WI38 (cell line): Measurements from ENCODE around the gene ESYT2.

Experiments
- H3K4me3 ChIP-seq: 2 replicates; pipeline ENCODE4 v1.5.1; 2011; ENCODE audit warnings: low read depth, mild to moderate bottlenecking, control low read depth, low read length
- CTCF ChIP-seq: IDR thresholded peaks from 2 replicates; pipeline ENCODE4 v1.5.1; 2012; ENCODE audit warnings: low read depth, mild to moderate bottlenecking, control low read depth, low read length

ESYT2 gene

GRCh38 chr7:158774952-158775351 lies 54.4 kb downstream of the ESYT2 start:
- TF ChIP-seq CTCF: no peak
- H3K4me3 ChIP-seq: no peak overlapping the region

DNA sequence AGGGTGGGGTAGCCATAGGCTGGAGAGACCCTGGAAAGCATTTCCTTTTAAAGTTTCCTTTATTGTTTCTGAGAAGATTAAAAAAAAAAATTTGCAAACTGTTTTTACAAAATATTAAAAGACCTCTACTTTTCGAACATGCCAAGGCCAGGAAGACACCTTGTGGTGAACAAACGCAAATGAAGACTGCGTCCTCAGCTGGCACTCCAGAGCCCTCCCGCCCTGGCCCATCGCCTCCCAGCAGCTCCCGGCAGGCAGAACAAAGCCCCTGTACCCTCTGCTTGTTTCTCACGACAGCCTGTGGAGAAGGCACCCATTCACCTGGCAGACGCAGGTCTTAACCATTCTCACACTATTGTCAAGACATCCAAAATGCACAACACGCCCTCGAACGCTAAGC lies 56.4 kb downstream of the ESYT2 start:
- TF ChIP-seq CTCF: no peak

DNA sequence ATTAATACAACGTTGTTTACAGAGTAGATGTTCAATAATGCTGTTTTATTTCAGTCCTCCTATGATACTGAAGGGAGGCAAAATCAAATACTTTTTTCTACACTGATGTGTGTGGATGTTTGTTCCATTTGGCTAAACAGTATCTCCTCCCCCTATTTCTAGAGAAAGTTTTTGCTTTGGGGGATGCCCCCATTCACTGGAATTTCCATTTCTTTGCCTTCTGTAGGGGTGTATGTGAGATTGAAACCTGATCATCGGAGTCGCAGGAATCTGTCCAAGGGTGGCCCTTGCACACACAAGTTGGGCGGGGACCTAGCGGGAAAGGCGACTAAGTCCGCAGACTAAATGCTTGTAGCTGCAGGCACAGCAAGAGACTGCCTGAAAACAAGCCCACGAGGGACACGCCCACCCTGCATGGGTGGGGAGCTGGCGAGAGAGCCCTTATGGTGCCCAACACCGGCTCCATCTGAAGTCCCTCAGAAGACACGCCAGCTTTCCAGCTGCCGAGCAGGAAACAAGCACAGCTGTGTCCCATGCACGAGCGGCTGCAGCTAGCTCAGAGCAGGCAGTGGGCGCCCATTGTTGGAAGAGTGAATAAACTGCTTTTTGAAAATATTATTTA lies 58.0 kb downstream of the ESYT2 start:
- no peak overlapping the region for H3K4me3 ChIP-seq
- TF ChIP-seq CTCF: no peak

More for the DNA sequence above, 56.4 kb downstream of the ESYT2 start:
- no peak overlapping the region for H3K4me3 ChIP-seq

DNA sequence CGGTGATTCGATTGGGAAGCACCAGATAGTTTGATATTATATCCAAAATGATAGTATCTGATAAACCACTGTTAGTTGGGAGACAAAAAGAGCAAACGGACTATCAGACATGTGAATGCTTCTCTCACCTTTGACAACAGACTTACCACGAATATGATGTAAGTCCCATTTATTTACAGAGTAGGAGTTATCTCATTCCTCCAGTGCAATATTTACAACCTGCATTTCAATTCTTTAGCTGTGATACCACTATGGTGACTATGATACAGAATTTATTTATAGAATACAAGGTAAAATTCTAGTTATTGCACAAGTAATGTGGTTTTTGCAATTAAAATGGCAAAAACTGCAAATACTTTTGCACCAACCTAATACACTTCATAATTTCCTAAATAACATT lies 61.6 kb downstream of the ESYT2 start:
- H3K4me3 ChIP-seq: no peak overlapping the region
- no peak for TF ChIP-seq CTCF

- H3K4me3 ChIP-seq: no peak overlapping the region
- no peak for TF ChIP-seq CTCF
Observed at GRCh38 chr7:158766570-158767281, 62.6 kb downstream of the ESYT2 start.

DNA sequence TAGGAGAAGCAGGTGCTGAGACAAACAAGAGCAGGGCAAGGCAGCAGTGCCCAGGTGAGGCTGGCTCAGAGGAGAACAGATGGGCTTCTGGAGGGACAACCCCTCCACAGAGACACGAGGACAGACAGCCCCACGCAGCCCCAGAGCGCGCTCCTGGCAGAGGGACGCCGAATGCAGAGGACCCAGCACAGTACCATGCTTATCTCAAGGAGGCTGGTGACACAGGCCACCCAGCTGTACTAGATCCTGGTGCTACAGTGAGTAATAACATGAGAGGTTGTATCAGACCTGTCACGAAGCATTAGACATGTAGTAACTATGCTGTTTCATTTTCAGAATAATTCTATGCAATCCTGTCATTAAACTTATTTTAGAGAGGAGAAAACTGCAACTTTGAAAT lies 64.3 kb downstream of the ESYT2 start:
- TF ChIP-seq CTCF: no peak
- H3K4me3 ChIP-seq: no peak overlapping the region

- TF ChIP-seq CTCF: no peak
- no peak overlapping the region for H3K4me3 ChIP-seq
Observed at GRCh38 chr7:158763454-158764033, 65.8 kb downstream of the ESYT2 start.
